ENCODE measurements around the gene EYS. TPM values are rescaled to one million over a fixed set of nuclear protein-coding genes. Genes with fewer than 3 reads are reported as not detected.

The EYS gene
- total RNA-seq, 2 donors from 2014 or later = 0.18 to 3.5 TPM

DNA sequence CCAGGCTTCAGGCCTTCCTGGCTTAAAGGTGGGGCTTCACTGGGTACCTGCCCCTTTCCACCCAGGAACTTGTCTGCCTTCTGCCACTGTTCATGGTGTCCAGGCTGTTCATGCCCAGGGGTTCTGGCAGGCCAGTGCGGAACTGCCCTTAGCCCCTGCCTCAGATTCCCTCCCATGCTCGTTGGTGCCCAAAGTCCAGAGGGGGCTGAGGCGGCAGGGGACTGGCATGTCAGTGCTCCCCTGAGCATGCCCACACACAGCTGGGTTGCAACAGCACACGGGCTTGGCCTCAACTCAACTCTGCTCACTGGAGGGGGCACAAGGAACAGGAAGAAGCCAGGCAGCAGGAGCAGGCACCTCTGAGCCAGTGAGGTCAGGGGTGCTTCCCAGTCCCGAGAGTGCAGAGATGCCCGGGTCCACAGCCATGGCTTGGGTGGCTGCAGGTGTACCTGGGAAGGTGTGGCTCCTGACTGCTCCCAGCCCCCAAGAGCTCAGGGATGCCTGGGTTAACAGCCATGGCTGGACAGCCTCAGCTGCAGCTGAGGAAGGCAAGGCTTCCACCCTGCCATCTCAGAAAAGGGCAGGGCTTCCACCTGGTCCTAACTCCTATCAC, 845.9 kb downstream of the EYS start:
- TF ChIP-seq, protein P1, sequence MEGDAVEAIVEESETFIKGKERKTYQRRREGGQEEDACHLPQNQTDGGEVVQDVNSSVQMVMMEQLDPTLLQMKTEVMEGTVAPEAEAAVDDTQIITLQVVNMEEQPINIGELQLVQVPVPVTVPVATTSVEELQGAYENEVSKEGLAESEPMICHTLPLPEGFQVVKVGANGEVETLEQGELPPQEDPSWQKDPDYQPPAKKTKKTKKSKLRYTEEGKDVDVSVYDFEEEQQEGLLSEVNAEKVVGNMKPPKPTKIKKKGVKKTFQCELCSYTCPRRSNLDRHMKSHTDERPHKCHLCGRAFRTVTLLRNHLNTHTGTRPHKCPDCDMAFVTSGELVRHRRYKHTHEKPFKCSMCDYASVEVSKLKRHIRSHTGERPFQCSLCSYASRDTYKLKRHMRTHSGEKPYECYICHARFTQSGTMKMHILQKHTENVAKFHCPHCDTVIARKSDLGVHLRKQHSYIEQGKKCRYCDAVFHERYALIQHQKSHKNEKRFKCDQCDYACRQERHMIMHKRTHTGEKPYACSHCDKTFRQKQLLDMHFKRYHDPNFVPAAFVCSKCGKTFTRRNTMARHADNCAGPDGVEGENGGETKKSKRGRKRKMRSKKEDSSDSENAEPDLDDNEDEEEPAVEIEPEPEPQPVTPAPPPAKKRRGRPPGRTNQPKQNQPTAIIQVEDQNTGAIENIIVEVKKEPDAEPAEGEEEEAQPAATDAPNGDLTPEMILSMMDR (IDR thresholded peaks at IDR 0.05) = no peak
- 86% methylated on average over 6 of the region's 6 CpGs for WGBS
- no peaks in the 10 kb centered on the region for H3K9me3 ChIP-seq

DNA sequence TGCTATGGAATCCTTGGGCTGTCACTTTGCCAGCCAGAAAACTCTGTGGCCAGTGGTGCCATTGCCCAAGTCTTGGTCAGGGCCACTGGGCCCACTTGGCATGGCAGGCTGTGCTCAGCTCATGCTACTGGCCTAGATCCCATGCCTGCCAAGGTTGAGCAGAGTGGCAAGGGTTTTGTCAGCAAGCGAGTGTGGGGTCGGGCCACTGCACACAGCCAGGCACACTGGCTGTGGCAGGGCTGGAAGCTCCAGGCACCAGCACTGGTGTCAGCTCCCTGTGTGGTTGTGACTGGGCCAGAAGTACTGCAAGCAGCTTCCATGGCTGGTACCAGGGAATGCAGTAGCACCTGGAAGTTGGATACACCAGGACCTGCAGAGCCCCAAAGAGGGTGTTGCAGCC, 846.8 kb downstream of the EYS start:
- H3K9me3 ChIP-seq = no peaks in the 10 kb centered on the region
- WGBS = 95% methylated on average over 2 of the region's 2 CpGs

More for the DNA sequence above, 845.9 kb downstream of the EYS start:
- Histone ChIP-seq H3K4me1 (replicated peaks) (no peaks in the 10 kb centered on the region), H3K36me3 (no peaks in the 10 kb centered on the region), H3K27me3 (replicated peaks; ENCODE audit: insufficient read depth) (no peaks in the 10 kb centered on the region), H3K4me3 (no peak overlapping the region), H3K27ac (no peak overlapping the region)
- intact Hi-C loops (cut with DNase I) = no loop called here
- DNase-seq (ENCODE audit: low spot score) = no peak

DNA sequence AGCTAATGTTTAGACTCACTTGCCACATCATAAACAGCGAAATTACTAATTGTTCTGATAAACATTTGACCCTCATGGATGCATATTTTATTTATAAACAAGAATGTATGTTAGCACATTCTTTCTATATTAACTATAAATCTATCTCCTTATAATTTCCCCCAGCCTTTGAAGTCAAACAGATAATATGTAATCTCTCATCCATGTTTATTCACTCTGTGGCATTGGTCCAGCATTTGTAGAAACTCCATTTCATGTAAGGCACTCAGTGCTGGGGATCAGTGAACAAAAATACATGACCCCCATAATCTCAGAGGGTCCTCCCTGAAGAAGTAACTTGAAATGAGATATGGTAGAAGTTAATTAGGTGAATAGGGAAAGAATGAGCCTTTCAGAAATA, 856.9 kb downstream of the EYS start:
- Histone ChIP-seq H3K4me3 (no peak overlapping the region), H3K36me3 (no peaks in the 10 kb centered on the region), H3K9me3 (no peaks in the 10 kb centered on the region), H3K4me1 (replicated peaks) (no peaks in the 10 kb centered on the region), H3K27me3 (replicated peaks; ENCODE audit: insufficient read depth) (no peaks in the 10 kb centered on the region), H3K27ac (no peak overlapping the region)
- TF ChIP-seq POLR2A (IDR thresholded peaks at IDR 0.05) (no peak), POLR2AphosphoS5 (IDR thresholded peaks at IDR 0.05) (no peak)
- TF ChIP-seq, protein P1 (IDR thresholded peaks at IDR 0.05) = no peak
- intact Hi-C loops (cut with DNase I) = no loop called here
- WGBS = 92% methylated on average over 1 of the region's 1 CpG
- DNase-seq (ENCODE audit: low spot score) = no peak

More for the DNA sequence above, 846.8 kb downstream of the EYS start:
- Histone ChIP-seq H3K27ac (no peak overlapping the region), H3K27me3 (replicated peaks; ENCODE audit: insufficient read depth) (no peaks in the 10 kb centered on the region), H3K4me3 (no peak overlapping the region), H3K36me3 (no peaks in the 10 kb centered on the region), H3K4me1 (replicated peaks) (no peaks in the 10 kb centered on the region)
- DNase-seq (ENCODE audit: low spot score) = no peak
- TF ChIP-seq POLR2AphosphoS5 (IDR thresholded peaks at IDR 0.05) (no peak), POLR2A (IDR thresholded peaks at IDR 0.05) (no peak)
- TF ChIP-seq, protein P1 (IDR thresholded peaks at IDR 0.05) = no peak
- intact Hi-C loops (cut with DNase I) = no loop called here

DNA sequence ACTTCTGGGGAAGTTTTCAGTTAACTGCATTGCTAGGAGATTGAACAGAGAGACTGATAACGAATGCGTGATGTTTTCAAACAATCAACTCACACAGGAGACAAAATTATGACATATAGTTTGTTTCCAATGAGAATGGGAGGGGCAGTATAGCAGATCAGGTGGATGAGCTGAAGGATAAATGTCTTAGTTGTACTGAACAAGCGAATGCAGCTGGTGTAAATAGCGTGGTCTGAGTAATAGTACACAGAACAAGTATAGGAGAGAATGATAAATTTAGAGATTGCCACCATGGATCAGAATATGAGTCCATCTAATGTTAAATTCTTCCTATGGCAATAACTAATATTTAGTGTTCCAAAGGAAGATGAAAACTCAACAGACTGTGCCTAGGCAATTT, 858.6 kb downstream of the EYS start:
- WGBS = 81% methylated on average over 4 of the region's 4 CpGs
- intact Hi-C loops (cut with DNase I) = no loop called here
- no peaks in the 10 kb centered on the region for H3K27me3 ChIP-seq (replicated peaks; ENCODE audit: insufficient read depth)
- no peak overlapping the region for H3K27ac ChIP-seq
- H3K4me1 ChIP-seq (replicated peaks) = no peaks in the 10 kb centered on the region
- H3K4me3 ChIP-seq = no peak overlapping the region
- no peak for TF ChIP-seq POLR2AphosphoS5 (IDR thresholded peaks at IDR 0.05)
- TF ChIP-seq, protein P1 (IDR thresholded peaks at IDR 0.05) = no peak
- TF ChIP-seq POLR2A (IDR thresholded peaks at IDR 0.05) = no peak
- H3K36me3 ChIP-seq = no peaks in the 10 kb centered on the region
- DNase-seq (ENCODE audit: low spot score) = no peak
- H3K9me3 ChIP-seq = no peaks in the 10 kb centered on the region

DNA sequence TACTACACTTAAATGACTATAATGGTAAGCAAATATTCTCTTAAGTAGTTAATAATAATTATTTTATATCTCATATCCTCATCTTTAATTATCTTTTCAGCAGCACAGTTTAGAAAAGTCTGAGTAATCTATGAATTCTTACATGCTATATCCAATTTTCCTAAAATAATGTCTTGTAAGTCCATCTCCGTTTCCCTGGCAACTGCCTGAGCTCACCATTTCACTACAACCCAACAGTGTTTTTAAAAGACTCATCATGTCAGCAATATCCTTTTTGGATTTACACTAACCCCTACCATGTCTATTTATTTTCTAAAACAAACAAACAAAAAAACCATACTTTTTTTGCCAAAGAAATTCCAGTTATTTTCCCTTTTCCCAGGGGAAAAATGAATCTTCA, 859.6 kb downstream of the EYS start:
- Histone ChIP-seq H3K27me3 (replicated peaks; ENCODE audit: insufficient read depth) (no peaks in the 10 kb centered on the region), H3K9me3 (no peaks in the 10 kb centered on the region), H3K36me3 (no peaks in the 10 kb centered on the region), H3K4me3 (no peak overlapping the region), H3K27ac (no peak overlapping the region), H3K4me1 (replicated peaks) (no peaks in the 10 kb centered on the region)
- no peak for DNase-seq (ENCODE audit: low spot score)
- TF ChIP-seq, protein P1 (IDR thresholded peaks at IDR 0.05) = no peak
- TF ChIP-seq POLR2A (IDR thresholded peaks at IDR 0.05) (no peak), POLR2AphosphoS5 (IDR thresholded peaks at IDR 0.05) (no peak)
- intact Hi-C loops (cut with DNase I) = no loop called here
- WGBS = 71% methylated on average over 1 of the region's 1 CpG
